ENCODE results near the gene MYO1D.

MYO1D gene

GRCh38 chr17:32865141-32865540 lies 11.8 kb downstream of the MYO1D start:
- ChIA-PET POLR2A (no interaction called here), CTCF (interaction anchor here (0.7 to 4.0 kb wide), 3 partner anchors 12 to 131 kb away, joined by 3 to 26 read pairs (median 4); partner anchors contain the start of gene MYO1D)
- DNase-seq (ENCODE audit: low read depth, low spot score) = no peak
- H3K4me3 ChIP-seq (ENCODE audit: low read depth, low read length) = no peak overlapping the region
- TF ChIP-seq CTCF (IDR thresholded peaks at IDR 0.05; ENCODE audit: insufficient read depth, low read length, missing control alignments) = no peak

GRCh38 chr17:32863559-32863958 lies 13.4 kb downstream of the MYO1D start:
- no peak for TF ChIP-seq CTCF (IDR thresholded peaks at IDR 0.05; ENCODE audit: insufficient read depth, low read length, missing control alignments)
- CTCF ChIA-PET = interaction anchor here (4.0 kb wide), 1 partner anchor 13 kb away, joined by 26 read pairs; the partner anchor contains the start of gene MYO1D
- DNase-seq (ENCODE audit: low read depth, low spot score) = no peak
- no peak overlapping the region for H3K4me3 ChIP-seq (ENCODE audit: low read depth, low read length)
- POLR2A ChIA-PET = no interaction called here

GRCh38 chr17:32862940-32863339 lies 14.0 kb downstream of the MYO1D start:
- no peak for DNase-seq (ENCODE audit: low read depth, low spot score)
- TF ChIP-seq CTCF (IDR thresholded peaks at IDR 0.05; ENCODE audit: insufficient read depth, low read length, missing control alignments) = no peak
- no peak overlapping the region for H3K4me3 ChIP-seq (ENCODE audit: low read depth, low read length)
- POLR2A ChIA-PET = no interaction called here
- CTCF ChIA-PET = interaction anchor here (4.0 kb wide), 1 partner anchor 14 kb away, joined by 26 read pairs; the partner anchor contains the start of gene MYO1D

GRCh38 chr17:32861981-32862380 lies 14.9 kb downstream of the MYO1D start:
- TF ChIP-seq CTCF (IDR thresholded peaks at IDR 0.05; ENCODE audit: insufficient read depth, low read length, missing control alignments) = no peak
- CTCF ChIA-PET = interaction anchor here (4.0 kb wide), 1 partner anchor 15 kb away, joined by 26 read pairs; the partner anchor contains the start of gene MYO1D
- no peak for DNase-seq (ENCODE audit: low read depth, low spot score)
- H3K4me3 ChIP-seq (ENCODE audit: low read depth, low read length) = no peak overlapping the region
- POLR2A ChIA-PET = no interaction called here

- no peak for DNase-seq (ENCODE audit: low read depth, low spot score)
- ChIA-PET CTCF (interaction anchor here (1.1 to 2.3 kb wide), 3 partner anchors 9 to 17 kb away, joined by 3 to 8 read pairs (median 3); partner anchors contain the start of gene MYO1D), POLR2A (interaction anchor here (0.6 kb wide), 1 partner anchor 10 kb away, joined by 3 read pairs; no protein-coding TSS in a partner anchor)
- no peak for TF ChIP-seq CTCF (IDR thresholded peaks at IDR 0.05; ENCODE audit: insufficient read depth, low read length, missing control alignments)
- no peak overlapping the region for H3K4me3 ChIP-seq (ENCODE audit: low read depth, low read length)
These were observed 16.9 kb downstream of the MYO1D start for GRCh38 chr17:32859857-32860525.

- ChIA-PET CTCF (no interaction called here), POLR2A (no interaction called here)
- TF ChIP-seq CTCF (IDR thresholded peaks at IDR 0.05; ENCODE audit: insufficient read depth, low read length, missing control alignments) = no peak
- H3K4me3 ChIP-seq (ENCODE audit: low read depth, low read length) = no peak overlapping the region
- DNase-seq (ENCODE audit: low read depth, low spot score) = no peak
These were observed 21.3 kb downstream of the MYO1D start for GRCh38 chr17:32855620-32856019.

All from AG04449 (cell line).